Mesothelial cell of epicardium (in vitro differentiated cells): ENCODE measurements around the gene FDXR. TPM values are rescaled to one million over a fixed set of nuclear protein-coding genes. Genes with fewer than 3 reads are reported as not detected.

ENCODE experiments used
- DNase-seq, 2 experiments: peaks; one replicate each; pipeline ENCODE4 v3.0.0; 2021; ENCODE audit warnings: low spot score in 2 of 2; ENCODE audit not compliant: unreplicated experiment in 2 of 2
- H3K27ac Mint-ChIP-seq: 2 replicates; pipeline ENCODE4 v1.8.0; 2021; ENCODE audit warnings: mixed read lengths
- H3K27me3 Mint-ChIP-seq: 2 replicates; pipeline ENCODE4 v1.8.0; 2021; ENCODE audit warnings: low read depth, mixed read lengths
- H3K36me3 Mint-ChIP-seq: 2 replicates; pipeline ENCODE4 v1.8.0; 2021; ENCODE audit warnings: mixed read lengths
- H3K4me1 Mint-ChIP-seq: 2 replicates; pipeline ENCODE4 v1.8.0; 2021; ENCODE audit warnings: mixed read lengths
- H3K4me3 Mint-ChIP-seq: 2 replicates; pipeline ENCODE4 v1.8.0; 2021; ENCODE audit warnings: mild to moderate bottlenecking, moderate library complexity, mixed read lengths
- H3K9me3 Mint-ChIP-seq: 2 replicates; pipeline ENCODE4 v1.8.0; 2021; ENCODE audit warnings: mixed read lengths
- total RNA-seq: library from RNA; stranded (reverse); gene quantifications from 3 replicates; pipeline ENCODE4 v1.2.1, GENCODE V29; 2021
- TF ChIP-seq, protein P1 (sequence below): fragments of 200-600 bp; sonication (generic); IDR thresholded peaks from one replicate; pipeline ENCODE4 v1.5.0; 2021; ENCODE audit warnings: antibody characterized with exemption; ENCODE audit not compliant: unreplicated experiment

Gene FDXR
- total RNA-seq, 1 donor from 2014 or later: 20.4 TPM

- TF ChIP-seq, protein P1, sequence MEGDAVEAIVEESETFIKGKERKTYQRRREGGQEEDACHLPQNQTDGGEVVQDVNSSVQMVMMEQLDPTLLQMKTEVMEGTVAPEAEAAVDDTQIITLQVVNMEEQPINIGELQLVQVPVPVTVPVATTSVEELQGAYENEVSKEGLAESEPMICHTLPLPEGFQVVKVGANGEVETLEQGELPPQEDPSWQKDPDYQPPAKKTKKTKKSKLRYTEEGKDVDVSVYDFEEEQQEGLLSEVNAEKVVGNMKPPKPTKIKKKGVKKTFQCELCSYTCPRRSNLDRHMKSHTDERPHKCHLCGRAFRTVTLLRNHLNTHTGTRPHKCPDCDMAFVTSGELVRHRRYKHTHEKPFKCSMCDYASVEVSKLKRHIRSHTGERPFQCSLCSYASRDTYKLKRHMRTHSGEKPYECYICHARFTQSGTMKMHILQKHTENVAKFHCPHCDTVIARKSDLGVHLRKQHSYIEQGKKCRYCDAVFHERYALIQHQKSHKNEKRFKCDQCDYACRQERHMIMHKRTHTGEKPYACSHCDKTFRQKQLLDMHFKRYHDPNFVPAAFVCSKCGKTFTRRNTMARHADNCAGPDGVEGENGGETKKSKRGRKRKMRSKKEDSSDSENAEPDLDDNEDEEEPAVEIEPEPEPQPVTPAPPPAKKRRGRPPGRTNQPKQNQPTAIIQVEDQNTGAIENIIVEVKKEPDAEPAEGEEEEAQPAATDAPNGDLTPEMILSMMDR: no peak
- Mint-ChIP-seq H3K27me3 (peaks cover 28% of the 10 kb centered on the region), H3K36me3 (no peaks in the 10 kb centered on the region), H3K9me3 (no peaks in the 10 kb centered on the region), H3K4me3 (no peak overlapping the region), H3K27ac (no peak overlapping the region), H3K4me1 (peaks cover 27% of the 10 kb centered on the region)
- DNase-seq: no peak
Measured at GRCh38 chr17:74920306-74920620, 47.5 kb upstream of the FDXR start.

DNA sequence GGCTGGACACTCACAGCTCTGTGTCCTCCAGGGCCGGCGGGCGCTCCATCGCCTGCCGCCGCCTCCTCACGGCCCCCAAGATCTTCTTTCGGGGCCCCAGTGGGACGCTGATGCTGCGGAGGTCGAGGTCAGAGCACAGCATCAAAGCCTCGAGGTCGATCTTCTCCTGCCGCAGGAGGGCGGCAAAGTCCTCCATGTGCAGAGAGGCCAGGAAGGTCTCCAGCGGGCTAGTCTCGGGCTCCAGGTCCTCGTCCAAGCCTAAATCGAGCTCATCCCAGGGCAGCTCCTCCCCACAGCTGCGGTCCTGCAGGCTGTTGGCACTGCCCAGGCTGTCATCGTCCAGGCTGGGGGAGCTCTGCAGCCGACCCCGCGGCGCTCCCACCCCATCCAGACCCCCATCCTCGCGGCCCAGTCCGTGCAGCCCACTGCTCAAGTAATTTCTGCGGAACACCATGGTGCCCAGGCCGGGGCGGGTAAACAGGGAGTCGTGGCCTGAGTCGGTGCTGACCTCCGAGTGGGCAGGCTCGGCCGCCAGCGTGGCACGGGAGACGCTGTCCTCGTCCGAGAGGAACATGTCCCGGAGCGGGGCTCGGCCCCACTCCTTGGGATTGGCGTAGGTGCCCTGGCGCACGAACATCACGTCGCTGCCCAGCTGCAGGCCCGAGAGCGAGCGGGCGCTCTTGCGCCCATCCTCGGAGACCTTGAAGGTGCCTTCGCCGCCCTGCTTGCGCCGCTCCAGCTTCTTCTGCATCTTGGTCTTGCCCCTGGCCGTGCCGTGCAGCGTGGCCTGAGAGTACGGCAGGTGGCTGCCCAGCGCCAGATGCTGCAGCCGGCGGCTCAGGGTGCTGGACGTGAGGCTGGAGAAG is 46.9 kb upstream of the FDXR start:
- Mint-ChIP-seq H3K4me1 (peaks cover 26% of the 10 kb centered on the region), H3K36me3 (no peaks in the 10 kb centered on the region), H3K9me3 (no peaks in the 10 kb centered on the region), H3K27ac (no peak overlapping the region), H3K27me3 (peaks cover 22% of the 10 kb centered on the region), H3K4me3 (no peak overlapping the region)
- TF ChIP-seq, protein P1: no peak
- DNase-seq: no peak

- no peak overlapping the region for H3K4me3 Mint-ChIP-seq
- H3K27ac Mint-ChIP-seq: no peak overlapping the region
- no peak for DNase-seq
- TF ChIP-seq, protein P1: no peak
- peaks cover 17% of the 10 kb centered on the region for H3K27me3 Mint-ChIP-seq
- H3K36me3 Mint-ChIP-seq: peaks cover 2% of the 10 kb centered on the region
- peaks cover 21% of the 10 kb centered on the region for H3K4me1 Mint-ChIP-seq
- peaks cover 2% of the 10 kb centered on the region for H3K9me3 Mint-ChIP-seq
Measured at GRCh38 chr17:74918906-74919305, 46.1 kb upstream of the FDXR start.

DNA sequence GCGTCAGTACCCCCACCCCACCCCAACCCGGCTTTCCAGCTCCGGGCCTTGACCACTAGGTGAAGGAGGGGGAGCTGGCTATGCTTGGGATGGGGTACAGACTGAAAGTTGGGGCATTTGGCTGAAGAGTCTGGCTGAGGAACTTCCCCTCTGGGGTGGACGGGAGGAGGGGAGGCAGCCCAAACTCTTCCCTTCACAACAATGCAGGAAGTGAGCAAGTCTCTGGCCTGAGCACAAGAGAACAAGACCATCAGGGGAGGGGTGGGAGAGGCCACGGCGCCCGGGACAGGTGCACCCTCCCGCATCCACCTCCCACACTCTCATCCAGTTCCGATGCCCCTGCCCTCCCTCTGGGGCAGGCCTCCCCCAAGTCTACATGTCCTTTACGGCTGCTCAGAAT is 44.6 kb upstream of the FDXR start:
- H3K27me3 Mint-ChIP-seq: peaks cover 6% of the 10 kb centered on the region
- peaks cover 17% of the 10 kb centered on the region for H3K4me1 Mint-ChIP-seq
- H3K27ac Mint-ChIP-seq: no peak overlapping the region
- H3K36me3 Mint-ChIP-seq: peaks cover 2% of the 10 kb centered on the region
- DNase-seq: no peak
- no peak overlapping the region for H3K4me3 Mint-ChIP-seq
- peaks cover 3% of the 10 kb centered on the region for H3K9me3 Mint-ChIP-seq
- TF ChIP-seq, protein P1: no peak

- no peak overlapping the region for H3K4me3 Mint-ChIP-seq
Measured at GRCh38 chr17:74916851-74917199, 44.0 kb upstream of the FDXR start.

More at GRCh38 chr17:74916851-74917199, 44.0 kb upstream of the FDXR start:
- TF ChIP-seq, protein P1: no peak
- H3K27ac Mint-ChIP-seq: no peak overlapping the region
- no peak for DNase-seq
- peaks cover 2% of the 10 kb centered on the region for H3K27me3 Mint-ChIP-seq
- peaks cover 3% of the 10 kb centered on the region for H3K9me3 Mint-ChIP-seq
- H3K36me3 Mint-ChIP-seq: peaks cover 2% of the 10 kb centered on the region
- H3K4me1 Mint-ChIP-seq: peaks cover 13% of the 10 kb centered on the region
